Progenitor cell of endocrine pancreas (in vitro differentiated cells): Measurements from ENCODE around the gene SMU1. TPM values are rescaled to one million over a fixed set of nuclear protein-coding genes. Genes with fewer than 3 reads are reported as not detected.

Experiments used
- DNase-seq: peaks from one replicate; pipeline ENCODE4 v3.0.0; 2021; ENCODE audit warnings: low spot score; ENCODE audit not compliant: unreplicated experiment
- H3K27ac Mint-ChIP-seq: 2 replicates; pipeline ENCODE4 v1.8.0; 2021; ENCODE audit warnings: mild to moderate bottlenecking, moderate library complexity, mixed read lengths
- H3K27me3 Mint-ChIP-seq: 2 replicates; pipeline ENCODE4 v1.8.0; 2021; ENCODE audit warnings: mixed read lengths
- H3K36me3 Mint-ChIP-seq: 2 replicates; pipeline ENCODE4 v1.8.0; 2022; ENCODE audit warnings: mixed read lengths; ENCODE audit not compliant: insufficient read depth
- H3K4me1 Mint-ChIP-seq: 2 replicates; pipeline ENCODE4 v1.8.0; 2021; ENCODE audit warnings: low read depth, mixed read lengths
- H3K4me3 Mint-ChIP-seq: 2 replicates; pipeline ENCODE4 v1.8.0; 2021; ENCODE audit warnings: low read depth, mild to moderate bottlenecking, moderate library complexity, mixed read lengths
- H3K9me3 Mint-ChIP-seq: 2 replicates; pipeline ENCODE4 v1.8.0; 2021; ENCODE audit warnings: low read depth, mixed read lengths
- CTCF ChIP-seq: fragments of 200-600 bp; sonication (generic); IDR thresholded peaks from one replicate; pipeline ENCODE4 v1.5.0; 2021; ENCODE audit warnings: antibody characterized with exemption, mild to moderate bottlenecking; ENCODE audit not compliant: unreplicated experiment
- total RNA-seq: library from RNA; stranded (reverse); gene quantifications from 2 replicates; pipeline ENCODE4 v1.2.1, GENCODE V29; 2021

Gene SMU1
- total RNA-seq, 1 donor from 2014 or later, result 25.2 TPM

GRCh38 chr9:33040792-33041431 lies 35.6 kb downstream of the SMU1 start:
- Mint-ChIP-seq H3K36me3 (peaks cover 18% of the 10 kb centered on the region), H3K4me1 (peaks cover 10% of the 10 kb centered on the region), H3K27me3 (no peaks in the 10 kb centered on the region), H3K27ac (peak overlapping the region; percentile 41), H3K9me3 (no peaks in the 10 kb centered on the region), H3K4me3 (no peak overlapping the region)
- no peak for DNase-seq
- TF ChIP-seq CTCF, result no peak

DNA sequence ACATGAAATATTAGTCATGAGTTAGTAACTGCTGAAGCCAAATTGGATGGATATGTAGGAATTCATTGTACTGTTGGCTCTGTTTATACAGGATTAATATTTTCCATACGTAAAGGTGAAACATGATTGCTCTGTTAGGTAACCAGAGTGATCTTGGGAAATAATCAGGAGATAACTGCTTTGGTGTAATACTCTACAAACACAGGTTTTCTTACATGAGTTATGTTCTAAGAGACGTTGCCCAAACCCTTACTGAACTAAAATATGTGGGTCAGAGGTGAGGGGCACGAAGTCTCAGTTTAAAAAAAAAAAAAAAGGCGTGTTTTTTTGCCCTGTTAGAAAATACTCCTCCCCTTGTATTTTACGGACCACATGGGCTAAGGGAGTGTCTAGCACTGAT lies 43.6 kb downstream of the SMU1 start:
- DNase-seq, result no peak
- peaks cover 40% of the 10 kb centered on the region for H3K36me3 Mint-ChIP-seq
- H3K27me3 Mint-ChIP-seq, result no peaks in the 10 kb centered on the region
- peaks cover 23% of the 10 kb centered on the region for H3K4me1 Mint-ChIP-seq
- no peak overlapping the region for H3K4me3 Mint-ChIP-seq
- peak overlapping the region; percentile 76 for H3K27ac Mint-ChIP-seq
- no peaks in the 10 kb centered on the region for H3K9me3 Mint-ChIP-seq
- no peak for TF ChIP-seq CTCF

GRCh38 chr9:33032292-33032691 lies 44.2 kb downstream of the SMU1 start:
- no peaks in the 10 kb centered on the region for H3K9me3 Mint-ChIP-seq
- no peak overlapping the region for H3K4me3 Mint-ChIP-seq
- peaks cover 23% of the 10 kb centered on the region for H3K4me1 Mint-ChIP-seq
- H3K36me3 Mint-ChIP-seq, result peaks cover 38% of the 10 kb centered on the region
- no peak for DNase-seq
- TF ChIP-seq CTCF, result no peak
- no peaks in the 10 kb centered on the region for H3K27me3 Mint-ChIP-seq
- H3K27ac Mint-ChIP-seq, result peak overlapping the region; percentile 76

DNA sequence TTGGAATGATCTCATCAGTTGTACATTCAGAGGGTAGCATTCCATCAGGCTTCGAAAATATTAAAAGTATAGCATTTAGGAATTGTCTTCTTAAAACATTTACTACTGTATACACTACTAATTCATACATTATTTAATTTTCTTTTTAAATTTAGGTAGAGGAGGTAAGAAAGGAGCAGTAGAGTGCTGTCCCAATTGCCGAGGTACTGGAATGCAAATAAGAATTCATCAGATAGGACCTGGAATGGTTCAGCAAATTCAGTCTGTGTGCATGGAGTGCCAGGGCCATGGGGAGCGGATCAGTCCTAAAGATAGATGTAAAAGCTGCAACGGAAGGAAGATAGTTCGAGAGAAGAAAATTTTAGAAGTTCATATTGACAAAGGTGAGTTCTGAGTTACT lies 46.2 kb downstream of the SMU1 start:
- no peak for TF ChIP-seq CTCF

GRCh38 chr9:33029231-33029786 lies 47.2 kb downstream of the SMU1 start:
- H3K4me3 Mint-ChIP-seq, result no peak overlapping the region
- peaks cover 38% of the 10 kb centered on the region for H3K4me1 Mint-ChIP-seq
- H3K36me3 Mint-ChIP-seq, result peaks cover 37% of the 10 kb centered on the region
- no peaks in the 10 kb centered on the region for H3K9me3 Mint-ChIP-seq
- no peak overlapping the region for H3K27ac Mint-ChIP-seq
- DNase-seq, result no peak
- no peaks in the 10 kb centered on the region for H3K27me3 Mint-ChIP-seq
- no peak for TF ChIP-seq CTCF

More for the DNA sequence above, 46.2 kb downstream of the SMU1 start:
- H3K4me1 Mint-ChIP-seq, result peaks cover 36% of the 10 kb centered on the region
- no peak for DNase-seq
- H3K27ac Mint-ChIP-seq, result no peak overlapping the region
- no peak overlapping the region for H3K4me3 Mint-ChIP-seq
- no peaks in the 10 kb centered on the region for H3K27me3 Mint-ChIP-seq
- H3K9me3 Mint-ChIP-seq, result no peaks in the 10 kb centered on the region
- peaks cover 38% of the 10 kb centered on the region for H3K36me3 Mint-ChIP-seq
